Heart right ventricle (tissue), 16 donors: ENCODE results near the gene ATXN1. TPM values are rescaled to one million over a fixed set of nuclear protein-coding genes. Genes with fewer than 3 reads are reported as not detected.

Experiments
- ATAC-seq, 8 donors: fragments of 200-7000 bp; cut with Tn5 transposase; one replicate each; pipeline ENCODE4 v1.9.1; 2020; ENCODE audit warnings: mild to moderate bottlenecking in 8 of 8, moderate library complexity in 8 of 8, moderate number of reproducible peaks in 1 of 8
- DNase-seq, 2 donors: peaks; one replicate each; pipeline ENCODE4 v3.0.0-alpha.2; 2020
- H3K27ac ChIP-seq, 10 donors: fragments of 200-600 bp; sonication (generic) in 2 of 10; one replicate each; pipeline versions ENCODE4 v1.5.0 to v1.8.0; 2020 to 2022; ENCODE audit warnings: mild to moderate bottlenecking in 3 of 10
- H3K27me3 ChIP-seq, 7 donors: fragments of 200-600 bp; one replicate each; pipeline ENCODE4 v1.8.0; 2021 to 2022; ENCODE audit warnings: mild to moderate bottlenecking in 2 of 7
- H3K36me3 ChIP-seq, 9 donors: fragments of 200-600 bp; sonication (generic) in 1 of 9; one replicate each; pipeline versions ENCODE4 v1.5.0 to v1.8.0; 2020 to 2022; ENCODE audit warnings: mild to moderate bottlenecking in 2 of 9
- H3K4me1 ChIP-seq, 9 donors: fragments of 200-600 bp; sonication (generic) in 1 of 9; one replicate each; pipeline versions ENCODE4 v1.5.0 to v1.8.0; 2020 to 2022; ENCODE audit warnings: mild to moderate bottlenecking in 4 of 9
- H3K4me3 ChIP-seq, 10 donors: fragments of 200-600 bp; sonication (generic) in 2 of 10; one replicate each; pipeline versions ENCODE4 v1.5.0 to v1.8.0; 2020 to 2022; ENCODE audit warnings: mild to moderate bottlenecking in 7 of 10, moderate library complexity in 2 of 10
- H3K9me3 ChIP-seq, 11 donors: fragments of 200-600 bp in 10 of 11; sonication (generic) in 2 of 11; one replicate each; pipeline versions ENCODE4 v1.5.0 to v1.8.0; 2013 to 2022; ENCODE audit warnings: mild to moderate bottlenecking in 2 of 11, control low read depth in 1 of 11, moderate library complexity in 1 of 11
- CTCF ChIP-seq, 9 donors: fragments of 200-600 bp; sonication (generic) in 2 of 9; IDR thresholded peaks; one replicate each; pipeline versions ENCODE4 v1.5.0 to v1.8.0; 2021 to 2022; ENCODE audit warnings: antibody characterized with exemption in 9 of 9, mild to moderate bottlenecking in 5 of 9, moderate library complexity in 1 of 9
- WGBS, 2 donors: extraction: QIAGEN DNeasy Blood & Tissue Kit; methylation state at CpG; one replicate each; pipeline ENCODE4 v1.1.7; 2013; ENCODE audit warnings: inconsistent platforms in 1 of 2; 5-methylcytosine and 5-hydroxymethylcytosine counted together
- intact Hi-C, 10 donors: fragments of 100-400 bp; cut with DNase I; formaldehyde crosslinking; loops; one replicate each; pipeline versions ENCODE4 v1.11.1 to v1.14.2; 2022
- polyA plus RNA-seq, 2 donors: library from polyadenylated mRNA; stranded (reverse); fragments of 200-250 nt; gene quantifications; one replicate each; pipeline ENCODE4 v1.2.3, GENCODE V29; 2013
- total RNA-seq, 10 donors: library from RNA; stranded (reverse); fragmentation: NEBNext Ultra II Directional in 3 of 10; extraction: Animal tissue kit (Norgen Biotek cat#: 25700) in 3 of 10; gene quantifications; one replicate each; pipeline versions ENCODE4 v1.2.1 to v1.2.4, GENCODE V29; 2021 to 2023
- donor health status: Arrhythmogenic right ventricular cardiomyopathy.
- donor health status: ischemic (EF 13 %, LVEDD 7.1; RV severe dilation, severe dysfunction).
- donor health status: healthy with polysubstance abuse.
- donor health status: DM: no; HTN: yes; CAD: no.
- donor health status: DM: no; HTN: no; CAD: no.
- donor health status: ischemic (EF 25% LVEDD 6.9; RV normal size, moderate dysfunction).
- donor health status: ischemic (EF 25% LVEDD 5.7; RV mildly dilated, moderate dysfunction).
- donor health status: healthy.
- donor health status: DM: yes; HTN: yes; CAD: no.
- donor health status: Ischemic cardiomyopathy.
- donor health status: ischemic (EF 35%, LVEDD 5.7; RV mildly dilated, moderate dysfunction).
- donor health status: nonischemic (EF 11% LVEDD 7.7; RV severe dilation, severe dysfunction).
- donor health status: DM: yes; HTN: yes; CAD: no.
- donor health status: PGD.
- donor health status: ischemic (EF 29% LVEDD 5.4; RV normal size, mild dysfunction).
- donor health status: nonischemic (EF 23%, LVEDD 6.1; RV moderate dilation, normal function).

Gene ATXN1
- total and polyA plus RNA-seq, 12 donors, result 4.1 to 46.5 (median 40.3) TPM

GRCh38 chr6:16360365-16360764, 400.9 kb downstream of the ATXN1 start:
- no peak overlapping the region for H3K27ac ChIP-seq
- no peak overlapping the region for H3K4me3 ChIP-seq
- no peak for TF ChIP-seq CTCF (IDR thresholded peaks at IDR 0.05)
- DNase-seq (no peak), ATAC-seq (no peak)
- H3K36me3 ChIP-seq, result peaks cover 0 to 9% (median 0%) of the 10 kb centered on the region in 9 donors
- no peaks in the 10 kb centered on the region for H3K9me3 ChIP-seq
- H3K27me3 ChIP-seq, result no peaks in the 10 kb centered on the region
- H3K4me1 ChIP-seq, result peaks cover 0 to 4% (median 0%) of the 10 kb centered on the region in 9 donors
- intact Hi-C loops, result no loop called here
- 86 to 88% methylated on average over 3 of the region's 3 CpGs for WGBS, 2 donors

- WGBS, 2 donors, result 79 to 88% methylated on average over 6 of the region's 6 CpGs
- DNase-seq (no peak), ATAC-seq (no peak)
- Histone ChIP-seq H3K9me3 (no peaks in the 10 kb centered on the region), H3K36me3 (peaks cover 0 to 9% (median 0%) of the 10 kb centered on the region in 9 donors), H3K4me1 (peaks cover 0 to 12% (median 0%) of the 10 kb centered on the region in 9 donors), H3K27ac (no peak overlapping the region), H3K27me3 (no peaks in the 10 kb centered on the region), H3K4me3 (no peak overlapping the region)
- intact Hi-C loops, result no loop called here
- TF ChIP-seq CTCF (IDR thresholded peaks at IDR 0.05), result no peak
Observed at GRCh38 chr6:16359563-16359962, 401.7 kb downstream of the ATXN1 start.

DNA sequence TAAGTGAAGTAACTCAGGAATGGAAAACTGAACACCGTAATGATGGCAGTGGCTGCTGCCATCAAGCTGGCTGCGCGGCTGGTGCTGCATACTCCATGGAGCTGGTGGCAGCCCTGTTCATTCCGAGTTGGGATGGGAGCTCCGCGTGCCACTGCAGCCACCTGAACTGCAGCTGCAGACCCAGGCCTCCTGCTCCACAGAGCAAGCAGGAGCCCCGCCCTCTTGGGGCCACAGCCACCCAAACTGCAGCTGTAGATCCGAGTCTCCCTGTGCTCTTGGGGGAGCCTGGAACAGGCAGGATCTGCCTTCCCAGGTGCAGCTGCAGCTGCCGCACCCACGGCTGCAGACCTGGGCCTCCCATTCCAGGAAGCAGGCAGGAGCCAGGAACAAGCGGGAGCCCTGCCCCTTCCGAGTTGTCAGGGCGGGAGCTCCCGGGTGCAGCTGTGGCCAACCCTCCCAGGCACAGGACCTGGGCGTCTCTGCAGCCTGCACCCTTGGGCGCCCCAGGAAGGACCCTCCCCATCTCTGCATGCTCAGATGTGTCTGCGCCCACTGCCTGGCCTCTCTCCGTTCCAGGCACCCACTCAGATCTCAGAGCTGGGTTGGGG, 402.6 kb downstream of the ATXN1 start:
- no peaks in the 10 kb centered on the region for H3K9me3 ChIP-seq
- H3K27ac ChIP-seq, result no peak overlapping the region
- H3K27me3 ChIP-seq, result no peaks in the 10 kb centered on the region
- 84 to 93% methylated on average over 18 of the region's 18 CpGs for WGBS, 2 donors
- intact Hi-C loops, result no loop called here
- peaks cover 0 to 13% (median 0%) of the 10 kb centered on the region in 9 donors for H3K4me1 ChIP-seq
- ATAC-seq, result peak in 1 of 8 donors; percentile 22
- TF ChIP-seq CTCF (IDR thresholded peaks at IDR 0.05), result no peak
- no peak overlapping the region for H3K4me3 ChIP-seq
- peaks cover 0 to 9% (median 0%) of the 10 kb centered on the region in 9 donors for H3K36me3 ChIP-seq
- DNase-seq, result no peak

DNA sequence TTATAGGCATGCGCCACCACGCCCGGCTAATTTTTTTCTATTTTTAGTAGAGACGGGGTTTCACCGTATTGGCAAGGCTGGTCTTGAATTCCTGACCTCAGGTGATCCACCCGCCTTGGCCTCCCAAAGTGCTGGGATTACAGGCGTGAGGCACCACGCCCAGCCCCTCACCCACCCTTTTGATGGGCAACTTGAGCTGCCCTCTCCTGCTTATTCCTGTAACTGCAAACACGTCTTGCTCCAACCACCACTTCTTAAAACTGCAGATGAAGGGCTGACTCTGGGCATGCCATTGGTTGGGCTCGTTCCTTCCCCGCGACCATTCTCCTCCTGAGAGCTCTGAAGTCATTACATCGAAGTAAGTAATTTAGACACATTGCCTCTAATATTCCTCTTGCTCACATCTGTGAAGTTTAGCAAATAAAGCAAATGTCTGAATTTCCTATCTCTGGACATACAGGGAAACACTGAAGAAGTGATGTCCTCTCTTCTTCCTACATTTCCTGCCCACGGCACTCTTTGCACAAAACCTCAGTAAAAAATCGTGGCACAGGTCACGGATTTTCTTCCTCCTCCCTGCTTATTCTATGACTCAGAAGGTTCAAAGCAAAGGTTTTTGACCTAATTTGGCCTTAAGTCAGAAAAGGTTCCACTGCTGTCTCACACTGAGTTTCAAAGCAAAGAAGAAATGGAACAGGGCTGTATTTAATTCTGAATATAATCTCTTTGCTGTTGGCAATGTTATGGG, 405.4 kb downstream of the ATXN1 start:
- 81 to 87% methylated on average over 16 of the region's 16 CpGs for WGBS, 2 donors
- H3K4me3 ChIP-seq, result no peak overlapping the region
- intact Hi-C loops, result no loop called here
- H3K36me3 ChIP-seq, result no peaks in the 10 kb centered on the region
- peaks cover 0 to 24% (median 0%) of the 10 kb centered on the region in 9 donors for H3K4me1 ChIP-seq
- H3K9me3 ChIP-seq, result no peaks in the 10 kb centered on the region
- no peak for TF ChIP-seq CTCF (IDR thresholded peaks at IDR 0.05)
- no peak overlapping the region for H3K27ac ChIP-seq
- H3K27me3 ChIP-seq, result no peaks in the 10 kb centered on the region
- DNase-seq (no peak), ATAC-seq (no peak)
